ENCODE results near the gene DR1.

Gene DR1

GRCh38 chr1:93395195-93395594 is 49.5 kb downstream of the DR1 start:
- no peak for DNase-seq

GRCh38 chr1:93399781-93400180 is 54.1 kb downstream of the DR1 start:
- no peak for DNase-seq

- DNase-seq, result no peak
Observed at GRCh38 chr1:93408203-93408602, 62.5 kb downstream of the DR1 start.

GRCh38 chr1:93411000-93411399 is 65.3 kb downstream of the DR1 start:
- DNase-seq, result no peak

- no peak for DNase-seq
Observed at GRCh38 chr1:93414749-93415148, 69.0 kb downstream of the DR1 start.

- no peak for DNase-seq
Observed at GRCh38 chr1:93415296-93415695, 69.6 kb downstream of the DR1 start.

GRCh38 chr1:93416183-93416582 is 70.5 kb downstream of the DR1 start:
- DNase-seq, result no peak
